GM21367 (cell line): ENCODE measurements around the gene TTC34.
"Not testable (repeated sequence)": the region's sequence is repeated elsewhere in the genome, so short reads cannot be mapped to it uniquely, and the experiment has no call there.

Experiments
- ATAC-seq: cut with Tn5 transposase; IDR thresholded peaks from one replicate; pipeline ENCODE4 v1.9.1; 2021; ENCODE audit not compliant: unreplicated experiment

Gene TTC34

DNA sequence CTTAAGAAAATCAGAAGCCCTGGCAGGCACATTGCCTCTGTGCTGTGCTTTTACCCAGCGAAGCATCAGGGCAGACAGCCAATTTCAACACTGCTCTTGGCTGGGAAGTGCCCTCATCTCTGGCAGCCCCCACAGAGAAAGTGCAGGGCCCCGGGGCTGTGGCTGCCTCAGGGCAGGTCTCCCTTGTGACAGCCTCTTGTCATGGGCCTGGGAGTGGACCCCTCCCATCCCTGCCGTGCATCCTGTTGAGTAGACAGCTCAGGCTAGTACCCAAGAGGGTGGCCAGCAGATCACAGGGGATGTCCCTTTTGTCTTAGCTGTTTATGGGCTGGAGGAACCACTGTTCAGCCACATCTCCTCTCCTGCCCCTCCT lies 23.3 kb downstream of the TTC34 start:
- no peak for ATAC-seq

- no peak for ATAC-seq
Observed at GRCh38 chr1:2777424-2778219, 23.9 kb downstream of the TTC34 start.

- not testable (repeated sequence) for ATAC-seq
Observed at GRCh38 chr1:2775333-2775732, 26.2 kb downstream of the TTC34 start.

GRCh38 chr1:2768052-2768451 lies 33.4 kb downstream of the TTC34 start:
- ATAC-seq: not testable (repeated sequence)

DNA sequence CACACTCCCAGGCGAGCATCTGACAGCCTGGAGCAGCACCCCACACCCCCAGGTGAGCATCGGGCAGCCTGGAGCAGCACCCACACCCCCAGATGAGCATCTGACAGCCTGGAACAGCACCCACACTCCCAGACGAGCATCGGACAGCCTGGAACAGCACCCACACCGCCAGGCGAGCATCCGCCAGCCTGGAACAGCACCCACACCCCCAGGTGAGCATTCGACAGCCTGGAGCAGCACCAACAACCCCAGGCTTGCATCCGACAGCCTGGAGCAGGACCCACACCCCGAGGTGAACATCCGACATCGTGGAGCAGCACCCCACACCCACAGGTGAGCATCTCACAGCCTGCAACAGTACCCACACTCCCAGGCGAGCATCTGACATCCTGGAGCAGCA lies 42.1 kb downstream of the TTC34 start:
- not testable (repeated sequence) for ATAC-seq

- not testable (repeated sequence) for ATAC-seq
Observed at GRCh38 chr1:2757519-2757918, 44.0 kb downstream of the TTC34 start.

DNA sequence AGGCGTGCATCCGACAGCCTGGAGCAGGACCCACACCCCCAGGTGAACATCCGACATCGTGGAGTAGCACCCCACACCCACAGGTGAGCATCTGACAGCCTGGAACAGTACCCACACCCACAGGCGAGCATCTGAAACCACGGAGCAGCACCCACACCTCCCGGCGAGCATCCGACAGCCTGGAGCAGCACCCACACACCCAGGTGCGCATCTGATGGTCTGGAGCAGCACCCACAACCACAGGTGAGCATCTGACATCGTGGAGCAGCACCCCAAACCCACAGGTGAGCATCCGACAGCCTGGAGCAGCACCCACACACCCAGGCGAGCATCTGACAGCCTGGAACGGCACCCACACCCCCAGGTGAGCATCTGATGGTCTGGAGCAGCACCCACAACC lies 46.1 kb downstream of the TTC34 start:
- ATAC-seq: not testable (repeated sequence)

DNA sequence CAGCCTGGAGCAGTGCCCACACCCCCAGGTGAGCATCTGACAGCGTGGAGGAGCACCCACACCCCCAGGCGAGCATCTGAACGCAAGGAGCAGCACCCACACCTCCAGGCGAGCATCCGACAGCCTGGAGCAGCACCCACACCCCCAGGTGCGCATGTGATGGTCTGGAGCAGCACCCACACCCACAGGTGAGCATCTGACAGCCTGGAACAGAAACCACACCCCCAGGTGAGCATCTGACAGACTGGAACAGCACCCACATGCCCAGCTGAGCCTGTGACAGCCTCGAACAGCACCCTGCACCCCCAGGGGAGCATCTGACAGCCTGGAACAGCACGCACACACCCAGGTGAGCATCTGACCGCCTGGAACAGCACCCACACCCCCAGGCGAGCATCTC lies 46.9 kb downstream of the TTC34 start:
- not testable (repeated sequence) for ATAC-seq

- ATAC-seq: not testable (repeated sequence)
Observed at GRCh38 chr1:2752503-2752902, 49.0 kb downstream of the TTC34 start.

DNA sequence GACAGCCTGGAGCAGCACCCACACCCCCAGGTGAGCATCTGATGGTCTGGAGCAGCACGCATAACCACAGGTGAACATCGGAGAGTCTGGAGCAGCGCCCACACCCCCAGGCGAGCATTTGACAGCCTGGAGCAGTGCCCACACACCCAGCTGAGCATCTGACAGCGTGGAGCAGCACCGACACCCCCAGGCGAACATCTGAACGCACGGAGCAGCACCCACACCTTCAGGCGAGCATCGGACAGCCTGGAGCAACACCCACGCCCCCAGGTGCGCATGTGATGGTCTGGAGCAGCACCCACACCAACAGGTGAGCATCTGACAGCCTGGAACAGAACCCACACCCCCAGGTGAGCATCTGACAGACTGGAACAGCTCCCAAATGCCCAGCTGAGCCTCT lies 49.6 kb downstream of the TTC34 start:
- ATAC-seq: not testable (repeated sequence)

- not testable (repeated sequence) for ATAC-seq
Observed at GRCh38 chr1:2750766-2751730, 50.4 kb downstream of the TTC34 start.

- ATAC-seq: not testable (repeated sequence)
Observed at GRCh38 chr1:2750041-2750680, 51.3 kb downstream of the TTC34 start.

- not testable (repeated sequence) for ATAC-seq
Observed at GRCh38 chr1:2748626-2749025, 52.9 kb downstream of the TTC34 start.

GRCh38 chr1:2694796-2695195 lies 106.7 kb downstream of the TTC34 start:
- not testable (repeated sequence) for ATAC-seq

- not testable (repeated sequence) for ATAC-seq
Observed at GRCh38 chr1:2690180-2690579, 111.3 kb downstream of the TTC34 start.

DNA sequence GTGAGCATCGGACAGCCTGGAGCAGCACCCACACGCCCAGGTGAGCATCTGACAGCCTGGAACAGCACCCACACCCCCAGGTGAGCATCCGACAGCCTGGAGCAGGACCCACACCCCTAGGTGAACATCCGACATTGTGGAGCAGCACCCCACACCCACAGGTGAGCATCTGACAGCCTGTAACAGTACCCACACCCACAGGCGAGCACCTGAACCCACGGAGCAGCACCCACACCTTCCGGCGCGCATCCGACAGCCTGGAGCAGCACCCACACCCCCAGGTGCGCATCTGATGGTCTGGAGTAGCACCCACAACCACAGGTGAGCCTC lies 113.2 kb downstream of the TTC34 start:
- ATAC-seq: not testable (repeated sequence)

- ATAC-seq: not testable (repeated sequence)
Observed at GRCh38 chr1:2687638-2688335, 113.7 kb downstream of the TTC34 start.

- ATAC-seq: not testable (repeated sequence)
Observed at GRCh38 chr1:2687174-2687591, 114.3 kb downstream of the TTC34 start.

- ATAC-seq: not testable (repeated sequence)
Observed at GRCh38 chr1:2686091-2686863, 115.2 kb downstream of the TTC34 start.

GRCh38 chr1:2685671-2686070 lies 115.8 kb downstream of the TTC34 start:
- not testable (repeated sequence) for ATAC-seq
